Lung (tissue), 12 donors: Measurements from ENCODE around the gene TMEM234. TPM values are rescaled to one million over a fixed set of nuclear protein-coding genes. Genes with fewer than 3 reads are reported as not detected.

Source experiments
- ATAC-seq: fragments of 200-7000 bp; cut with Tn5 transposase; one replicate; pipeline ENCODE4 v1.9.1; 2020; ENCODE audit warnings: moderate number of reproducible peaks; ENCODE audit not compliant: insufficient read depth, low FRiP score
- DNase-seq, 3 donors: peaks; one replicate each; pipeline ENCODE4 v3.0.0-alpha.2; 2013 to 2017
- H3K27ac ChIP-seq, 2 donors: one replicate each; pipeline ENCODE4 v1.5.1; 2013; ENCODE audit warnings: mild to moderate bottlenecking in 2 of 2, moderate library complexity in 2 of 2, control low read depth in 1 of 2, inconsistent platforms in 1 of 2, low read depth in 1 of 2, low read length in 1 of 2
- H3K27me3 ChIP-seq, 3 donors: one replicate each; pipeline ENCODE4 v1.5.1; 2013; ENCODE audit warnings: low read length in 2 of 3; ENCODE audit not compliant: control insufficient read depth in 3 of 3, insufficient read depth in 3 of 3
- H3K36me3 ChIP-seq, 4 donors: one replicate each; pipeline ENCODE4 v1.5.1; 2013; ENCODE audit warnings: low read length in 4 of 4, mild to moderate bottlenecking in 1 of 4, moderate library complexity in 1 of 4; ENCODE audit not compliant: control insufficient read depth in 4 of 4, insufficient read depth in 4 of 4
- H3K4me1 ChIP-seq, 5 donors: one replicate each; pipeline ENCODE4 v1.5.1; 2013; ENCODE audit warnings: low read length in 5 of 5, mild to moderate bottlenecking in 2 of 5, moderate library complexity in 1 of 5; ENCODE audit not compliant: control insufficient read depth in 5 of 5, insufficient read depth in 5 of 5
- H3K4me3 ChIP-seq: one replicate; pipeline ENCODE4 v1.5.1; 2013; ENCODE audit warnings: mild to moderate bottlenecking, control low read depth, moderate library complexity
- H3K9ac ChIP-seq, 2 donors: one replicate each; pipeline ENCODE4 v1.5.1; 2013; ENCODE audit warnings: low read length in 2 of 2, control low read depth in 1 of 2; ENCODE audit not compliant: insufficient read depth in 1 of 2
- H3K9me3 ChIP-seq, 4 donors: one replicate each; pipeline ENCODE4 v1.5.1; 2013; ENCODE audit warnings: low read length in 3 of 4, mild to moderate bottlenecking in 1 of 4, moderate library complexity in 1 of 4; ENCODE audit not compliant: control insufficient read depth in 4 of 4, insufficient read depth in 3 of 4
- CTCF ChIP-seq: IDR thresholded peaks from 2 replicates; pipeline ENCODE4 v1.5.1; 2012; ENCODE audit warnings: mild to moderate bottlenecking; ENCODE audit errors: control extremely low read depth, extremely low read depth
- WGBS, 2 donors: extraction: QIAGEN DNeasy Blood & Tissue Kit; methylation state at CpG; one replicate each; pipeline ENCODE4 v1.1.7; 2013; 5-methylcytosine and 5-hydroxymethylcytosine counted together
- polyA plus RNA-seq, 2 donors: library from polyadenylated mRNA; stranded (reverse); fragments of 200-250 nt; gene quantifications; one replicate each; pipeline ENCODE4 v1.2.1, GENCODE V29; 2013
- total RNA-seq, 2 donors: library from RNA; depleted of rRNA in 1 of 2; stranded (reverse); fragments of >200 nt in 1 of 2; gene quantifications; one replicate each; pipeline ENCODE4 v1.2.1, GENCODE V29; 2014 to 2021
- donor health status: control.
- donor health status: control.
- donor health status: Bipolar disorder and iron deficiency.
- donor health status: healthy.
- donor health status: DM: yes; HTN: yes; CAD: no.

The TMEM234 gene
- total and polyA plus RNA-seq, 4 donors, result 17.1 to 30.2 (median 23.6) TPM

- Histone ChIP-seq H3K4me3 (no peak overlapping the region), H3K4me1 (peaks cover 0 to 3% (median 2%) of the 10 kb centered on the region in 5 donors)
- DNase-seq, result no peak
Observed at GRCh38 chr1:32256473-32257226, 34.5 kb upstream of the TMEM234 start.

GRCh38 chr1:32255072-32256071 lies 33.2 kb upstream of the TMEM234 start:
- Histone ChIP-seq H3K9ac (no peak overlapping the region), H3K36me3 (no peaks in the 10 kb centered on the region), H3K27me3 (no peaks in the 10 kb centered on the region), H3K9me3 (no peaks in the 10 kb centered on the region), H3K27ac (no peak overlapping the region), H3K4me1 (peaks cover 0 to 13% (median 2%) of the 10 kb centered on the region in 5 donors), H3K4me3 (no peak overlapping the region)
- ATAC-seq, result no peak
- WGBS, 2 donors, result 66 to 75% methylated on average over 10 of the region's 10 CpGs
- no peak for DNase-seq
- no peak for TF ChIP-seq CTCF

More at GRCh38 chr1:32256473-32257226, 34.5 kb upstream of the TMEM234 start:
- H3K9ac ChIP-seq, result no peak overlapping the region
- 76 to 85% methylated on average over 9 of the region's 9 CpGs for WGBS, 2 donors
- H3K27me3 ChIP-seq, result no peaks in the 10 kb centered on the region
- H3K27ac ChIP-seq, result no peak overlapping the region
- no peaks in the 10 kb centered on the region for H3K36me3 ChIP-seq
- ATAC-seq, result no peak
- no peaks in the 10 kb centered on the region for H3K9me3 ChIP-seq
- TF ChIP-seq CTCF, result no peak

GRCh38 chr1:32250893-32251716 lies 29.0 kb upstream of the TMEM234 start, which contains the start of gene LCK:
Gene LCK (plus strand): TSS chr1:32251265. CDS start chr1:32274330, 23,065 bp downstream.
- WGBS, 2 donors, result 63 to 70% methylated on average over 25 of the region's 25 CpGs
- Histone ChIP-seq H3K4me3 (no peak within 1 kb of the TSS), H3K27me3 (no peaks in the 10 kb centered on the region), H3K27ac (peak within 1 kb of the TSS; percentile 29 to 82), H3K9me3 (no peaks in the 10 kb centered on the region), H3K9ac (no peak within 1 kb of the TSS), H3K36me3 (no peaks in the 10 kb centered on the region), H3K4me1 (peaks cover 0 to 22% (median 2%) of the 10 kb centered on the region in 5 donors)
- no peak for ATAC-seq
- no peak for TF ChIP-seq CTCF
- no peak for DNase-seq
